Measurements from ENCODE around the gene TUBB2A.
"Not testable (repeated sequence)": the region's sequence is repeated elsewhere in the genome, so short reads cannot be mapped to it uniquely, and the experiment has no call there.

TUBB2A gene

GRCh38 chr6:3195695-3196497 lies 38.6 kb upstream of the TUBB2A start:
- Histone ChIP-seq H3K9me3 (ENCODE audit: control insufficient read depth, insufficient read depth, low read length) (no peaks in the 10 kb centered on the region), H3K36me3 (ENCODE audit: control insufficient read depth, insufficient read depth, low read length) (no peaks in the 10 kb centered on the region), H3K4me3 (ENCODE audit: low read length) (no peak overlapping the region), H3K4me1 (ENCODE audit: control insufficient read depth, insufficient read depth, low read length) (peaks cover 9% of the 10 kb centered on the region), H3K27ac (ENCODE audit: low read length) (no peak overlapping the region), H3K27me3 (ENCODE audit: control insufficient read depth, insufficient read depth, low read length) (no peaks in the 10 kb centered on the region)
- no peak for DNase-seq (ENCODE audit: low read depth, low spot score)
- no CpG with 5 or more reads among the region's 16 CpGs for WGBS (ENCODE audit: insufficient coverage, insufficient read length)

- Histone ChIP-seq H3K27ac (ENCODE audit: low read length) (no peak overlapping the region), H3K4me3 (ENCODE audit: low read length) (no peak overlapping the region)
Measured at GRCh38 chr6:3195420-3195694, 38.0 kb upstream of the TUBB2A start.

GRCh38 chr6:3194535-3195419 lies 37.4 kb upstream of the TUBB2A start:
- H3K27me3 ChIP-seq (ENCODE audit: control insufficient read depth, insufficient read depth, low read length): no peaks in the 10 kb centered on the region
- H3K27ac ChIP-seq (ENCODE audit: low read length): no peak overlapping the region
- no peak overlapping the region for H3K4me3 ChIP-seq (ENCODE audit: low read length)
- no peaks in the 10 kb centered on the region for H3K9me3 ChIP-seq (ENCODE audit: control insufficient read depth, insufficient read depth, low read length)
- no CpG with 5 or more reads among the region's 19 CpGs for WGBS (ENCODE audit: insufficient coverage, insufficient read length)
- H3K36me3 ChIP-seq (ENCODE audit: control insufficient read depth, insufficient read depth, low read length): no peaks in the 10 kb centered on the region
- H3K4me1 ChIP-seq (ENCODE audit: control insufficient read depth, insufficient read depth, low read length): peaks cover 9% of the 10 kb centered on the region
- DNase-seq (ENCODE audit: low read depth, low spot score): no peak

More at GRCh38 chr6:3195420-3195694, 38.0 kb upstream of the TUBB2A start:
- no CpG with 5 or more reads among the region's 5 CpGs for WGBS (ENCODE audit: insufficient coverage, insufficient read length)
- DNase-seq (ENCODE audit: low read depth, low spot score): no peak
- no peaks in the 10 kb centered on the region for H3K27me3 ChIP-seq (ENCODE audit: control insufficient read depth, insufficient read depth, low read length)
- no peaks in the 10 kb centered on the region for H3K9me3 ChIP-seq (ENCODE audit: control insufficient read depth, insufficient read depth, low read length)
- no peaks in the 10 kb centered on the region for H3K36me3 ChIP-seq (ENCODE audit: control insufficient read depth, insufficient read depth, low read length)
- peaks cover 9% of the 10 kb centered on the region for H3K4me1 ChIP-seq (ENCODE audit: control insufficient read depth, insufficient read depth, low read length)

GRCh38 chr6:3193102-3193849 lies 35.9 kb upstream of the TUBB2A start:
- no CpG with 5 or more reads among the region's 23 CpGs for WGBS (ENCODE audit: insufficient coverage, insufficient read length)
- H3K27ac ChIP-seq (ENCODE audit: low read length): no peak overlapping the region
- no peak overlapping the region for H3K4me3 ChIP-seq (ENCODE audit: low read length)
- no peaks in the 10 kb centered on the region for H3K27me3 ChIP-seq (ENCODE audit: control insufficient read depth, insufficient read depth, low read length)
- DNase-seq (ENCODE audit: low read depth, low spot score): no peak
- no peaks in the 10 kb centered on the region for H3K36me3 ChIP-seq (ENCODE audit: control insufficient read depth, insufficient read depth, low read length)
- H3K4me1 ChIP-seq (ENCODE audit: control insufficient read depth, insufficient read depth, low read length): peaks cover 9% of the 10 kb centered on the region
- H3K9me3 ChIP-seq (ENCODE audit: control insufficient read depth, insufficient read depth, low read length): no peaks in the 10 kb centered on the region

GRCh38 chr6:3190779-3191178 lies 33.4 kb upstream of the TUBB2A start:
- Histone ChIP-seq H3K9me3 (ENCODE audit: control insufficient read depth, insufficient read depth, low read length) (no peaks in the 10 kb centered on the region), H3K4me1 (ENCODE audit: control insufficient read depth, insufficient read depth, low read length) (peaks cover 8% of the 10 kb centered on the region), H3K36me3 (ENCODE audit: control insufficient read depth, insufficient read depth, low read length) (no peaks in the 10 kb centered on the region), H3K27ac (ENCODE audit: low read length) (no peak overlapping the region), H3K4me3 (ENCODE audit: low read length) (no peak overlapping the region), H3K27me3 (ENCODE audit: control insufficient read depth, insufficient read depth, low read length) (no peaks in the 10 kb centered on the region)
- no peak for DNase-seq (ENCODE audit: low read depth, low spot score)
- no CpG with 5 or more reads among the region's 5 CpGs for WGBS (ENCODE audit: insufficient coverage, insufficient read length)

GRCh38 chr6:3190056-3190455 lies 32.7 kb upstream of the TUBB2A start:
- no peak for DNase-seq (ENCODE audit: low read depth, low spot score)
- Histone ChIP-seq H3K27ac (ENCODE audit: low read length) (no peak overlapping the region), H3K4me3 (ENCODE audit: low read length) (no peak overlapping the region), H3K9me3 (ENCODE audit: control insufficient read depth, insufficient read depth, low read length) (no peaks in the 10 kb centered on the region), H3K4me1 (ENCODE audit: control insufficient read depth, insufficient read depth, low read length) (peaks cover 6% of the 10 kb centered on the region), H3K36me3 (ENCODE audit: control insufficient read depth, insufficient read depth, low read length) (no peaks in the 10 kb centered on the region), H3K27me3 (ENCODE audit: control insufficient read depth, insufficient read depth, low read length) (no peaks in the 10 kb centered on the region)
- WGBS (ENCODE audit: insufficient coverage, insufficient read length): no CpG with 5 or more reads among the region's 4 CpGs

GRCh38 chr6:3189192-3189591 lies 31.8 kb upstream of the TUBB2A start:
- not testable (repeated sequence) for DNase-seq (ENCODE audit: low read depth, low spot score); H3K4me1 ChIP-seq (ENCODE audit: control insufficient read depth, insufficient read depth, low read length); H3K4me3 ChIP-seq (ENCODE audit: low read length); H3K36me3 ChIP-seq (ENCODE audit: control insufficient read depth, insufficient read depth, low read length); H3K27ac ChIP-seq (ENCODE audit: low read length); H3K27me3 ChIP-seq (ENCODE audit: control insufficient read depth, insufficient read depth, low read length); H3K9me3 ChIP-seq (ENCODE audit: control insufficient read depth, insufficient read depth, low read length)
- WGBS (ENCODE audit: insufficient coverage, insufficient read length): no CpG with 5 or more reads among the region's 10 CpGs

- Histone ChIP-seq H3K9me3 (ENCODE audit: control insufficient read depth, insufficient read depth, low read length) (no peaks in the 10 kb centered on the region), H3K27me3 (ENCODE audit: control insufficient read depth, insufficient read depth, low read length) (no peaks in the 10 kb centered on the region), H3K4me1 (ENCODE audit: control insufficient read depth, insufficient read depth, low read length) (peaks cover 2% of the 10 kb centered on the region; the same call in 1 of the 2 replicates), H3K4me3 (ENCODE audit: low read length) (no peak overlapping the region), H3K27ac (ENCODE audit: low read length) (no peak overlapping the region), H3K36me3 (ENCODE audit: control insufficient read depth, insufficient read depth, low read length) (no peaks in the 10 kb centered on the region)
- WGBS (ENCODE audit: insufficient coverage, insufficient read length): no CpG with 5 or more reads among the region's 7 CpGs
- DNase-seq (ENCODE audit: low read depth, low spot score): no peak
Measured at GRCh38 chr6:3188262-3188661, 30.9 kb upstream of the TUBB2A start.

- H3K4me3 ChIP-seq (ENCODE audit: low read length): no peak overlapping the region
- H3K4me1 ChIP-seq (ENCODE audit: control insufficient read depth, insufficient read depth, low read length): no peaks in the 10 kb centered on the region
- no peak for DNase-seq (ENCODE audit: low read depth, low spot score)
- no peaks in the 10 kb centered on the region for H3K9me3 ChIP-seq (ENCODE audit: control insufficient read depth, insufficient read depth, low read length)
- H3K27ac ChIP-seq (ENCODE audit: low read length): no peak overlapping the region
- H3K27me3 ChIP-seq (ENCODE audit: control insufficient read depth, insufficient read depth, low read length): no peaks in the 10 kb centered on the region
- H3K36me3 ChIP-seq (ENCODE audit: control insufficient read depth, insufficient read depth, low read length): no peaks in the 10 kb centered on the region
- no CpG with 5 or more reads among the region's 3 CpGs for WGBS (ENCODE audit: insufficient coverage, insufficient read length)
Measured at GRCh38 chr6:3186974-3187382, 29.6 kb upstream of the TUBB2A start.

GRCh38 chr6:3183066-3183465 lies 25.7 kb upstream of the TUBB2A start:
- Histone ChIP-seq H3K4me3 (ENCODE audit: low read length) (no peak overlapping the region), H3K27ac (ENCODE audit: low read length) (no peak overlapping the region), H3K36me3 (ENCODE audit: control insufficient read depth, insufficient read depth, low read length) (no peaks in the 10 kb centered on the region), H3K9me3 (ENCODE audit: control insufficient read depth, insufficient read depth, low read length) (no peaks in the 10 kb centered on the region), H3K27me3 (ENCODE audit: control insufficient read depth, insufficient read depth, low read length) (no peaks in the 10 kb centered on the region), H3K4me1 (ENCODE audit: control insufficient read depth, insufficient read depth, low read length) (no peaks in the 10 kb centered on the region)
- no peak for DNase-seq (ENCODE audit: low read depth, low spot score)
- no CpG with 5 or more reads among the region's 4 CpGs for WGBS (ENCODE audit: insufficient coverage, insufficient read length)

Data from iPS DF 6.9 (cell line).